ENCODE results near the gene EXOC2.
A peak's percentile ranks its signal among the peaks of the same experiment; 100 is the strongest.
"Not testable (repeated sequence)": the region's sequence is repeated elsewhere in the genome, so short reads cannot be mapped to it uniquely, and the experiment has no call there.

The EXOC2 gene

DNA sequence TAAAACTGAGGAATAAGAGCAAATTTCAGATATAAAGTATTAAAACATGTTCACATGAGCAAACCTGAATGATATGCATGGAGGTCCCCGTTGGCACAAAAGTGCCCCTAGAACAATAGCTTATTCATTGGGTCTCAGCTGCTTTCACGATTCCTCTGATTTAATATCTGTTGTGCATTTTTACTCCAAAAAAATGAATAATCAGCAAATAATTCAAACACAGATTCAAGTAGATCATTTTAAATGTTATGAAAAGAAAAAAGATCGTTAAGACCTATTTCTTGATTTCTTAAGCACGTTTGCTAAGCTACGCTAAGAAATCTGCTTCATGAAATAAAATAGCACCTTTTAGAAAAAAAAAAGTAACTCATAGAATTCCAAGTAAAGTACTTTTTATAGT lies 57.7 kb downstream of the EXOC2 start:
- ATAC-seq (no peak), DNase-seq (no peak)
- Mint-ChIP-seq H3K27me3 (no peaks in the 10 kb centered on the region), H3K9me3 (no peaks in the 10 kb centered on the region), H3K27ac (no peak overlapping the region), H3K4me3 (no peak overlapping the region), H3K4me1 (peaks cover 14% of the 10 kb centered on the region)

DNA sequence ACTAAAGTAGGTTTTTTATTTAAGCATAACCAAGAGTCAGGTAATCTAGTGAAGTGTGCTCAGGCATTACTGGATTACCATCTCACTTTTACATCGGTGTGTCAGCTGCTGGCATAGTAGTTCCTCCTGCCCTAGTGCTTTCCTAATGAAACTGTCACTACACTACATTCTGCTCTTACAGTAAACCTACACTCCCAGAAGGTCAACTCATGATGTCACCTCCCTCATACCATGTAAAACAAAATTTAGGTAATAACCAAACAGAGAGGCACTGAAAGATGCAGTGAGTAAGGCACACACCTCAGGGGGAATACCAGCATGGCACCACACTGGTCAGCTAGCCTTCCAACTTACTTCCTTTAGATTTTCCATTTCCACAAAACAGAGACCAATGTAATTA lies 59.3 kb downstream of the EXOC2 start:
- no peak for DNase-seq
- H3K9me3 Mint-ChIP-seq, result no peaks in the 10 kb centered on the region
- H3K27ac Mint-ChIP-seq, result no peak overlapping the region
- no peaks in the 10 kb centered on the region for H3K27me3 Mint-ChIP-seq
- H3K4me1 Mint-ChIP-seq, result peaks cover 16% of the 10 kb centered on the region
- no peak overlapping the region for H3K4me3 Mint-ChIP-seq
- peak; percentile 20 for ATAC-seq

DNA sequence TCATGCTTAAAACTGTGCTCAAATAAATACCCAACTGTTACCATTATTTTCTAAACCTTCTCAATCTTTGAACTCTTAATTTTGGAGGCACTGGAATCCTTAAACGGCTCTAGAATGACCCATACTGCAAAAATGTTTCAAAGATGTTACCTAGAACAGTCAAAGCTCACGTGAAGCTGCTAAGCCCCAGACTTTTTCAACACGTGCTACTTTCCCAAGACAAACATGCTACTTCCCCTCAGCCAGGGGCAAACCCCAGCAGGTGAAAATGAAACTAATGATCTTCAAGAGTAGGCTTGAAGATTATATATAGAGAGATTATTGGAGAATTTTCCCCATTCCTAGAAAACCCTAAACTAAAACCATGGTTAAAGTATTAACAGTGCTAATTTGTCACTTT lies 64.2 kb downstream of the EXOC2 start:
- H3K9me3 Mint-ChIP-seq, result no peaks in the 10 kb centered on the region
- peak overlapping the region in 1 of 2 donors; percentile 4 for H3K27ac Mint-ChIP-seq
- H3K4me3 Mint-ChIP-seq, result peak overlapping the region in 1 of 2 donors; percentile 29
- no peak for ATAC-seq
- no peaks in the 10 kb centered on the region for H3K27me3 Mint-ChIP-seq
- peaks cover 26% of the 10 kb centered on the region for H3K4me1 Mint-ChIP-seq
- no peak for DNase-seq

DNA sequence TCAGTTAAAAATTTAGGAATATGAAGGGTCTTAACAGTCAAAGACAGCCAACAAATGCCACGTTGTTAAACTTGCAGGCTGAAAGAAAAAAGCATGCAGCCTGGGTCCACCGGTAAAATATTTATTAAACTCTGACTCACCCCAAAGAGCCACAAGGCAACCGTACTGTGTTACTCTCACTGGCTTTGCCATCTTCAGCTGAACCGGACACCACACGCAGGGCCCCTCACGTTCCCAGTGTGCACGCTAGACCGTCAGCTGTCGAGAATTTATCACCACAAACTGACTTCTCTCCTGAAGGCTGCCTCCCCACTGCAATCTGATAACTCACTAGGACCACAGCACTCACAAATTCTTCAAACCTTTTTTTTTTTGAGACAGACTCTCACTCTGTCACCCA lies 66.7 kb downstream of the EXOC2 start:
- Mint-ChIP-seq H3K27me3 (no peaks in the 10 kb centered on the region), H3K27ac (no peak overlapping the region), H3K9me3 (no peaks in the 10 kb centered on the region), H3K4me1 (peaks cover 26% of the 10 kb centered on the region), H3K4me3 (no peak overlapping the region)
- no peak for DNase-seq
- ATAC-seq, result no peak

DNA sequence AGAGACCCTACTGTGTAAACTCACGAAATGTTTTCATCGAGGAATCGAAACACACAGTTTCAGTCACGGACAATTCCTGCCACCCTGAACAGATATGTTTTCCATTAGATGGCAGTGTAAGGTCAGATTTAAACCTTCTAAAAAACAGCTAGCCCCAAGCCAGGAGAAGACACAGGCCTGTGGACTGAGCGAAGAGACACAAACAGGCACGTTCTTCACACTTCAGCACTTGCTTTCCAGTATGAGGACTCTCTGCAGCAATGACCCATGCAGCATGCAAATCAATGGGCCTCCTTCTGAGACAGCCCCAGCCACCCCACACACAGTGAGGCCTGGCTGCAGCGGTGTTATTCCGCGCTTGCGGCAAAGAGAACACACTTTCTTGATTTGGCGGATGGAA lies 68.0 kb downstream of the EXOC2 start:
- Mint-ChIP-seq H3K4me1 (peaks cover 26% of the 10 kb centered on the region), H3K27ac (no peak overlapping the region), H3K9me3 (no peaks in the 10 kb centered on the region), H3K27me3 (no peaks in the 10 kb centered on the region), H3K4me3 (no peak overlapping the region)
- no peak for ATAC-seq
- DNase-seq, result no peak

DNA sequence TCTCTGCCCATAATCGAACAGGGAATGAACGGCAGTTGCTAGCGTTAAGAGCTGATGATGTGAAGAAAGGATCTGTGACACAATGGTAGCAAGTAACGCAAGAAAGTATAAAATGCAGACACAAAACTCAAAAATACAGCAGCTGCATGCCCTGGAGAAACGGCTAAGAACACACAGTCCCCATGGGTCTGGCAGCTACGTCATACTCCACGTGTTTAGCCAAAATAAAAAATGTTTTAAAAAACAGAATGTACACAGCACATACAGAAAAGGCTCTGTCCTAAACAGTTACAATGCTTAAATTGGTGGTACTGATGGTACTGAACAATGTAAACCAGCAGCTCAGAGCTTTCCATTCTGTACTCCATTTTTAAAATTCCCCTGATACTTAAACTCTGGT lies 70.5 kb downstream of the EXOC2 start:
- no peaks in the 10 kb centered on the region for H3K9me3 Mint-ChIP-seq
- DNase-seq (no peak), ATAC-seq (no peak)
- no peak overlapping the region for H3K27ac Mint-ChIP-seq
- no peaks in the 10 kb centered on the region for H3K27me3 Mint-ChIP-seq
- H3K4me1 Mint-ChIP-seq, result peaks cover 11% of the 10 kb centered on the region
- no peak overlapping the region for H3K4me3 Mint-ChIP-seq

DNA sequence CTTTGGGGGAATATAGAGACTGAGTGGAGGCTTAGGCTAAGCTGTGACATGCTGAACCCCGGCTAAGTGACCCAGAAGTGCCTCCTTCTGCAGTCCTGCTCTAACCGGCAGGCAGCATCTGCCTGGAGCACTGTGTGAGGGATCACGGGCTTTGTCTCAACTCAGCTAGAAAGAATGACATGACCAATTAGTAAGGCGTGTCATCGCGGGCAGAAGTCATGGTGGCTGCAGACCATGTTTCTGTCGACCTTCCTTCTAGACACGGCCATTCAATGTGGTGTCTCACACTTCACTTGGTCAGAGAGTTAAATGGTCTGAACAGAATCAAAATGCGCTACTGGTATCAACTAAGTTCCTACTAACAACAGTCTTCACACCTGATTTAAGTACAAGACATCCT lies 71.0 kb downstream of the EXOC2 start:
- H3K27ac Mint-ChIP-seq, result no peak overlapping the region
- ATAC-seq (no peak), DNase-seq (no peak)
- no peaks in the 10 kb centered on the region for H3K27me3 Mint-ChIP-seq
- no peak overlapping the region for H3K4me3 Mint-ChIP-seq
- H3K9me3 Mint-ChIP-seq, result no peaks in the 10 kb centered on the region
- peaks cover 6% of the 10 kb centered on the region for H3K4me1 Mint-ChIP-seq

DNA sequence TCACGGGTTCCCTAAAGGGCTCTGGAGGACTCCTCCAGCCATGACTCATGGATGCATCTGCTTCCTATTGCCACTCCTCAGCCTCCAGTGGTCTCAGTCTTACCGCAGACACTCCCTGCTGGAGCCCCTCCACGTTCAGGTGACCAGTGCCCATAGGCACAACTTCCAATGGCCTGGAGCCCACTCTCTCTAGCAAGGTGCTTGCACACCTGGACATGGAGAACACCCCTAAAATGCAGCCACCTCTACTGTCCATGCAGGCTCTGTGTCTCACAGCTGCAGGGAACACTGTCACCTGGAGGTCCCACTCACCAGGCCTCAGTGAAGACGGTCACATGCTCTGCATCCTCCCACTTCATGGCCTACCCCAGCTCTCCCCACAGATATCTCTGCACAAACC lies 72.0 kb downstream of the EXOC2 start:
- no peaks in the 10 kb centered on the region for H3K4me1 Mint-ChIP-seq
- H3K4me3 Mint-ChIP-seq, result no peak overlapping the region
- ATAC-seq, result no peak
- H3K27ac Mint-ChIP-seq, result peak overlapping the region in 1 of 2 donors; percentile 15
- no peaks in the 10 kb centered on the region for H3K9me3 Mint-ChIP-seq
- DNase-seq, result no peak
- H3K27me3 Mint-ChIP-seq, result no peaks in the 10 kb centered on the region

DNA sequence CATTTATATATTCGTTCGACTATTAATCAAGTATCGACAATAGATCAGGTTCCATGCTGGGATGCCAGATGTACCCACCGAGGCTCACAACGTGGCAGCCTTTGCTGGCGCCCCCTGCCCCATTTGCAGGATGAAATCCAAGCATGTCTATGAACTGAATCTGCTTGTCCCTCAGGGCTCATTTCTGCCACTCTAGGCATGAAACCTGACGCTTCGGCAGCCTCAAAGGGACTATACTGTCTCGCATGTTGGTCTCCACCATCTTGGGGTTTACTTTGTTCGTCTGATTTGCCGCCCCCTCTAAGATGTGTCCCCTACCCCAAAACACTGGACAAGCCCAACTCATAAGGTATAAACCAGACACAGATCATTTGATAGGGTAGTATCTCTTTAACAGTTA lies 72.8 kb downstream of the EXOC2 start:
- Mint-ChIP-seq H3K9me3 (no peaks in the 10 kb centered on the region), H3K27ac (no peak overlapping the region), H3K27me3 (no peaks in the 10 kb centered on the region), H3K4me3 (no peak overlapping the region), H3K4me1 (no peaks in the 10 kb centered on the region)
- ATAC-seq (no peak), DNase-seq (no peak)

DNA sequence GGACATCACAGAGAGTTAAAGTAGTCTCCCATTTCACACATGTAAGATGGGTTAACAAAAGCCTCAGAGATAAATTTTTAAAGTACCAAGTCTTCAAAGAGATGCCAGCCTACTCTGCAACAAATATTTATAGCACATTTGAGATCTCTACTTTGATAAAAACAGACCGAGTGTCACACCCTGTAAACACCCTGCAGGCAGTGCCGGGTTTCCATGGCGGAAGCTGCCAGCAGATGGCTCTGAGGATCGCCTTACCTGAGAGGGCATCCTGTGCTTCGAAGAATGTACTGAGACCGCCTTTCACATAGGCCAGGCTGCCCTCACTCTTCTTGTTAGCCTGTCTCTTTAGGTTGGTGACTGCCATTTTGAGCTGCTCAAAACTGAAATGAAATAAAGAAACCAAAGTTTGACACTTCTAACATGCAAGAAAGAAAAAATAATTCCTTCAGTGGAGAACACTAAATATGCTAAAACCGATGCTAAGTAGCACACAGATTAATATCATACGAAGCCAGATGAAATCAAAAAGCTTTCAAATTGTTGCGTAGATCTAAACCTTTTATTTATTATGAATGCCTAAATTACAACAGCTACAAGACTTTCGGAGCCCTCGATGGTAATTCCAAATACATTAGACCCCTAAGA lies 75.4 kb downstream of the EXOC2 start:
- no peak overlapping the region for H3K27ac Mint-ChIP-seq

DNA sequence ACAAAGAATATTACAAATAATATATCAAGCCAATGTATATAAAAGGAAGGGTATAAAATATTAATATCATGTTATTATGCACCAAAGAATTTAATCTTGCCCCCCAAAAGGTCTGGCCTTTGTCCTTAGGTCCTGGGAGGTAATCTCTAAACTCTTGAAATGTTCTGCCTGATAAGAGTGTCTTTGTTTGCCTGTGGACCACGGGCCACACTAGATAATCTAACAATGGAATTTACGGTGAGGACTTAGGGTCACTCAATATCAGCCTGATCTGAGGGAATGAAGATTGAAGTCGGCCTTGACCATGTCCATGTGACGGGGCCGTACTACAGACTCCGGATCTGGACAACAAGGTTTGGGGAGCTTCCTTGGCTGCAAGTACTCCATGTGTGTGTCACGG lies 79.0 kb downstream of the EXOC2 start:
- no peak overlapping the region for H3K4me3 Mint-ChIP-seq
- H3K9me3 Mint-ChIP-seq, result no peaks in the 10 kb centered on the region
- no peaks in the 10 kb centered on the region for H3K27me3 Mint-ChIP-seq
- peaks cover 13% of the 10 kb centered on the region for H3K4me1 Mint-ChIP-seq
- no peak overlapping the region for H3K27ac Mint-ChIP-seq
- DNase-seq (no peak), ATAC-seq (no peak)

More for the DNA sequence above, 75.4 kb downstream of the EXOC2 start:
- ATAC-seq, result no peak
- Mint-ChIP-seq H3K4me3 (no peak overlapping the region), H3K4me1 (no peaks in the 10 kb centered on the region), H3K9me3 (no peaks in the 10 kb centered on the region), H3K27me3 (no peaks in the 10 kb centered on the region)
- no peak for DNase-seq

DNA sequence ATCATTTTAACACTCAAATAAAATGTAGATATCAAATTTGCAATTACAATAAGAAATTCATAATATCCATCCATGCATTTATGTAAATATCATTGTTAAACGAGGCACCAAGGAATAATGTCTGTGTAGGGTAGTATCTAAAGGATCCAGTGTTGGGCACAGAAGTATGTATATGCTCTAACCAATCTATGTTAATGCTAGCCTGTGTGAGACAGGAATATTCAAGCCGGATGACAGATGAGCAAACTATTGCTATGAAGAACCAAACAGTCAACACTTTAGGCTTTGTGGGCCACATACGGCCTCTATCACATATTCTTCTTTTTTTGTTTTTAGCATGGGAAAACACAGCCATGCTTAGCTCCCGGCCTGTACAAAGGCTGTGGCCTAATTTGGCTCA lies 81.0 kb downstream of the EXOC2 start:
- ATAC-seq (no peak), DNase-seq (no peak)
- H3K9me3 Mint-ChIP-seq, result no peaks in the 10 kb centered on the region
- H3K27me3 Mint-ChIP-seq, result no peaks in the 10 kb centered on the region
- H3K27ac Mint-ChIP-seq, result no peak overlapping the region
- peaks cover 13% of the 10 kb centered on the region for H3K4me1 Mint-ChIP-seq
- H3K4me3 Mint-ChIP-seq, result no peak overlapping the region

DNA sequence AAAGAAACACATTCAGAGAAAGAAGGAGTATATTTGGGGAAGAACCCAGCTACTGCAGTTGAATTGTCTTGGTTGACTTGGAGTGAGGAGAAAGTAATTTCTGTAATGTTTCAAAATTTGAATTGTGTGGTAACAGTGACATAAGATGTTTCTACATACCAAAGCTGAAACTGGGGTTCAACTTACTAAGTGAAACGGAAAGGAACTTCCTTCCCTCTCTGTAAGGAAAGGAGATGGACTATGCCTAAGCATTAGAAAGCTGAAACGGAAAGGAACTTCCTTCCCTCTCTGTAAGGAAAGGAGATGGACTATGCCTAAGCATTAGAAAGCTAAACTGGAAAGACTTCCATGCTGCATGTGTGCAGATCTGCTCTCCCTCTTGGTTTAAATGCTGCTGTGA lies 82.1 kb downstream of the EXOC2 start:
- Mint-ChIP-seq H3K9me3 (no peaks in the 10 kb centered on the region), H3K4me1 (peaks cover 13% of the 10 kb centered on the region), H3K27ac (peak overlapping the region in 1 of 2 donors; percentile 88), H3K27me3 (no peaks in the 10 kb centered on the region), H3K4me3 (no peak overlapping the region)
- no peak for ATAC-seq
- DNase-seq, result no peak

DNA sequence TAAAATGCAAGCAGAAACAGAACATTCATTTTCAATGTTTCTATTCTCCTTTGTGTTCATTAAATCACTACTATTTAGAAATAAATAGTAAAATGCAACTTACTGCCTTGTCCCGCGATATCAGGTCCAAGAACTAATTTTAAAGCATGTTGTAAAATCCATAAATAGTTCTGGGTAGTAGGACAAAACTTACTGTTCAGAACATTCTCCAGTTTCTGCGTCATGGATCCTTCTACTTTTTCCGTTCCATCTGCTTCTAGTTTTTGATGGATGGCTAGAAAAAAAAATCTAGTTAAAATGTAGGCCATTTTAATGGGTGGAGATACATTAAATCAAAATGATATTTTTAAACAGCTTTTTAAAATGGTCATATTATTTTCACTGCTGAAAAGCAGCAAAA lies 83.0 kb downstream of the EXOC2 start:
- H3K27ac Mint-ChIP-seq, result no peak overlapping the region
- DNase-seq, result no peak
- peaks cover 13% of the 10 kb centered on the region for H3K4me1 Mint-ChIP-seq
- ATAC-seq, result no peak
- no peaks in the 10 kb centered on the region for H3K27me3 Mint-ChIP-seq
- H3K9me3 Mint-ChIP-seq, result no peaks in the 10 kb centered on the region
- H3K4me3 Mint-ChIP-seq, result no peak overlapping the region

DNA sequence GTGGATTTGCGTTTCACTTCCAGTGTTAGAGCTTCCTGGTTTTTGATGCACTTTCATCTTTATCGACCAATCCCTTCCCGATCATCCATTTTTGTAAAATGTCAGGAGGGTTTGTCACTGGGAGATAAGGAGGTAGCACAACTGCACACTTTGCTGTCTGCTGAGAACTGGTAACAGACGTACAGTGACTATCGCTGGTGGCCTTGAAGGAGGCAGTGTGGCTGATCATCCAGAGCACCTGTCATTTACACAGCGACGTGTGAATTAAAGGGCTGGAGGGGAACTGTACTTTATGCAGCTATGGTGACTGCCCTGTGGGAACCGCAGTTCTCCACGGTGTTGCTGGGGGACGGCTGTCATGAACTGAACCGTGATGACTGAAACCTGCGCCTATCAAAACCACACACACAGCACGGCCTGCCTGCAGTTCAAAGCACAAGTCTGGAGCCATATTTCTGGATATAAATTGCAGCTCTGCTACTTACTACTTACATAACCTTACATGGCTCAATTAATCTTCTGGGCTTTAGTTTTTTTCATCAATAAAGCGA lies 86.0 kb downstream of the EXOC2 start:
- H3K27me3 Mint-ChIP-seq, result no peaks in the 10 kb centered on the region

DNA sequence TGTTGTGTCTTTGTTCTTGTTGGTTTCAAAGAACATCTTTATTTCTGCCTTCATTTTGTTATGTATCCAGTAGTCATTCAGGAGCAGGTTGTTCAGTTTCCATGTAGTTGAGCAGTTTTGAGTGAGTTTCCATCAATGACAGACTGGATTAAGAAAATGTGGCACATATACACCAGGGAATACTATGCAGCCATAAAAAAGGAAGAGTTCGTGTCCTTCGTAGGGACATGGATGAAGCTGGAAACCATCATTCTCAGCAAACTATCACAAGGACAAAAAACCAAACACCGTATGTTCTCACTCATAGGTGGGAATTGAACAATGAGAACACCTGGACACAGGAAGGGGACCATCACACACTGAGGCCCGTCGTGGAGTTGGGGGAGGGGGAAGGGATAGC lies 87.0 kb downstream of the EXOC2 start:
- H3K9me3 Mint-ChIP-seq, result not testable (repeated sequence)

More for the DNA sequence above, 86.0 kb downstream of the EXOC2 start:
- ATAC-seq (no peak), DNase-seq (no peak)
- no peak overlapping the region for H3K27ac Mint-ChIP-seq
- H3K4me3 Mint-ChIP-seq, result no peak overlapping the region
- H3K4me1 Mint-ChIP-seq, result peaks cover 13% of the 10 kb centered on the region
- no peaks in the 10 kb centered on the region for H3K9me3 Mint-ChIP-seq

DNA sequence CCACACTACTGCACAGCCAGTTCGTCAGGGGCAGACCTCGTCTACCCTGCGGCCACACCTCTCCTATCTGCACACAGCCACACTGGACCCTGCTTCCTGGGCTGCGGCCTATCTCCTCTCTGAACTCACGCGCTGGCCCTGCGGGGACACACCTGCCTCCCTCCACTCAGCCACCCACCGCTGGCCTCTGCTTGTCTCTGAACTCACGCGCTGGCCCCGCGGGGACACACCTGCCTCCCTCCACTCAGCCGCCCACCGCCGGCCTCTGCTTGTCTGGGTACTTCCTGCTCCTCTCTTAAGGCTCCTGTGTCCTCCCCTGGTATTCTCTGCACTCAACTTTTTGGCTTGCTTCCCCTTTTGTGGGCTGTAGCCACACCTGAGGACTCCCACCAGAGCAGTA lies 88.4 kb downstream of the EXOC2 start:
- ATAC-seq (no peak), DNase-seq (no peak)
- Mint-ChIP-seq H3K27me3 (no peaks in the 10 kb centered on the region), H3K4me1 (no peaks in the 10 kb centered on the region), H3K27ac (peak overlapping the region in 1 of 2 donors; percentile 82), H3K4me3 (no peak overlapping the region), H3K9me3 (no peaks in the 10 kb centered on the region)

More for the DNA sequence above, 87.0 kb downstream of the EXOC2 start:
- not testable (repeated sequence) for H3K27ac Mint-ChIP-seq, ATAC-seq, H3K4me3 Mint-ChIP-seq, DNase-seq, H3K4me1 Mint-ChIP-seq, H3K27me3 Mint-ChIP-seq

Measured in stimulated activated naive CD8-positive, alpha-beta T cell treated with anti-CD3 and anti-CD28 coated beads, Interleukin-15, amount 100 ng/mL, for 72 hours (primary cell).